Cardiac muscle cell (in vitro differentiated cells and primary cell): Measurements from ENCODE around the gene CEP41. TPM values are rescaled to one million over a fixed set of nuclear protein-coding genes. Genes with fewer than 3 reads are reported as not detected.

Experiments
- DNase-seq, 2 donors: peaks; one replicate each; pipeline versions ENCODE4 v3.0.0 to v3.0.0-alpha.2; 2010 to 2017; ENCODE audit warnings: low read depth in 1 of 2, low spot score in 1 of 2
- H3K27ac ChIP-seq: fragments of 200-600 bp; sonication (generic); 2 replicates; pipeline ENCODE4 v1.5.1; 2016
- H3K27me3 ChIP-seq: fragments of 200-600 bp; sonication (generic); 2 replicates; pipeline ENCODE4 v1.6.0; 2016; ENCODE audit warnings: control low read depth
- H3K36me3 ChIP-seq: fragments of 200-600 bp; sonication (generic); 2 replicates; pipeline ENCODE4 v1.5.1; 2016; ENCODE audit warnings: control low read depth
- H3K4me1 ChIP-seq: fragments of 200-600 bp; sonication (generic); 2 replicates; pipeline ENCODE4 v1.8.1; 2017; ENCODE audit warnings: low read depth, mild to moderate bottlenecking, mixed run types
- H3K4me3 ChIP-seq: fragments of 200-600 bp; sonication (generic); 2 replicates; pipeline ENCODE4 v1.5.1; 2016; ENCODE audit warnings: mild to moderate bottlenecking
- H3K9me3 ChIP-seq: fragments of 200-600 bp; sonication (generic); 2 replicates; pipeline ENCODE4 v1.5.1; 2017; ENCODE audit warnings: low read depth, mild to moderate bottlenecking, control low read depth
- CTCF ChIP-seq: IDR thresholded peaks from 2 replicates; pipeline ENCODE4 v1.5.1; 2012; ENCODE audit warnings: low read depth, mild to moderate bottlenecking, low read length
- polyA plus RNA-seq: library from polyadenylated mRNA; unstranded; fragments of >200 nt; fragmentation: Nextera tagmentation; extraction: Ambion mirVana; gene quantifications from 2 replicates; pipeline ENCODE4 v1.2.1, GENCODE V29; 2016
- total RNA-seq: library from RNA; depleted of rRNA; stranded (reverse); fragments of >200 nt; gene quantifications from 2 replicates; pipeline ENCODE4 v1.2.3, GENCODE V29; 2016

The CEP41 gene
- total and polyA plus RNA-seq, 2 experiments from 2014 or later, result 8.0 to 27.4 TPM

GRCh38 chr7:130479716-130480400 is 39.0 kb upstream of the CEP41 start:
- no peak overlapping the region for H3K4me3 ChIP-seq
- H3K9me3 ChIP-seq, result no peaks in the 10 kb centered on the region
- DNase-seq, result no peak
- no peak for TF ChIP-seq CTCF
- no peaks in the 10 kb centered on the region for H3K36me3 ChIP-seq
- no peaks in the 10 kb centered on the region for H3K4me1 ChIP-seq
- H3K27me3 ChIP-seq, result no peaks in the 10 kb centered on the region
- H3K27ac ChIP-seq, result no peak overlapping the region

- Histone ChIP-seq H3K9me3 (no peaks in the 10 kb centered on the region), H3K27ac (no peak overlapping the region), H3K4me3 (no peak overlapping the region), H3K4me1 (no peaks in the 10 kb centered on the region), H3K36me3 (no peaks in the 10 kb centered on the region), H3K27me3 (no peaks in the 10 kb centered on the region)
- DNase-seq, result no peak
- TF ChIP-seq CTCF, result no peak
Measured at GRCh38 chr7:130478991-130479390, 38.2 kb upstream of the CEP41 start.

GRCh38 chr7:130476297-130477150 is 35.7 kb upstream of the CEP41 start:
- Histone ChIP-seq H3K4me1 (no peaks in the 10 kb centered on the region), H3K4me3 (no peak overlapping the region), H3K36me3 (no peaks in the 10 kb centered on the region), H3K27ac (no peak overlapping the region), H3K9me3 (no peaks in the 10 kb centered on the region), H3K27me3 (no peaks in the 10 kb centered on the region)
- DNase-seq, result no peak
- TF ChIP-seq CTCF, result no peak

- H3K27me3 ChIP-seq, result no peaks in the 10 kb centered on the region
- DNase-seq, result no peak
- no peak for TF ChIP-seq CTCF
- H3K36me3 ChIP-seq, result no peaks in the 10 kb centered on the region
- no peak overlapping the region for H3K4me3 ChIP-seq
- no peak overlapping the region for H3K27ac ChIP-seq
- no peaks in the 10 kb centered on the region for H3K4me1 ChIP-seq
- H3K9me3 ChIP-seq, result no peaks in the 10 kb centered on the region
Measured at GRCh38 chr7:130475776-130476175, 35.0 kb upstream of the CEP41 start.

- no peak for TF ChIP-seq CTCF
- DNase-seq, result no peak
- Histone ChIP-seq H3K27ac (no peak overlapping the region), H3K27me3 (no peaks in the 10 kb centered on the region), H3K36me3 (no peaks in the 10 kb centered on the region), H3K9me3 (no peaks in the 10 kb centered on the region), H3K4me3 (no peak overlapping the region), H3K4me1 (no peaks in the 10 kb centered on the region)
Measured at GRCh38 chr7:130473876-130474275, 33.1 kb upstream of the CEP41 start.
